ENCODE measurements around the gene SF3A2. TPM values are rescaled to one million over a fixed set of nuclear protein-coding genes. Genes with fewer than 3 reads are reported as not detected.
A peak's percentile ranks its signal among the peaks of the same experiment; 100 is the strongest.

SF3A2 gene
- polyA plus RNA-seq, 4 donors, result 67.6 to 94.0 (median 72.6) TPM

DNA sequence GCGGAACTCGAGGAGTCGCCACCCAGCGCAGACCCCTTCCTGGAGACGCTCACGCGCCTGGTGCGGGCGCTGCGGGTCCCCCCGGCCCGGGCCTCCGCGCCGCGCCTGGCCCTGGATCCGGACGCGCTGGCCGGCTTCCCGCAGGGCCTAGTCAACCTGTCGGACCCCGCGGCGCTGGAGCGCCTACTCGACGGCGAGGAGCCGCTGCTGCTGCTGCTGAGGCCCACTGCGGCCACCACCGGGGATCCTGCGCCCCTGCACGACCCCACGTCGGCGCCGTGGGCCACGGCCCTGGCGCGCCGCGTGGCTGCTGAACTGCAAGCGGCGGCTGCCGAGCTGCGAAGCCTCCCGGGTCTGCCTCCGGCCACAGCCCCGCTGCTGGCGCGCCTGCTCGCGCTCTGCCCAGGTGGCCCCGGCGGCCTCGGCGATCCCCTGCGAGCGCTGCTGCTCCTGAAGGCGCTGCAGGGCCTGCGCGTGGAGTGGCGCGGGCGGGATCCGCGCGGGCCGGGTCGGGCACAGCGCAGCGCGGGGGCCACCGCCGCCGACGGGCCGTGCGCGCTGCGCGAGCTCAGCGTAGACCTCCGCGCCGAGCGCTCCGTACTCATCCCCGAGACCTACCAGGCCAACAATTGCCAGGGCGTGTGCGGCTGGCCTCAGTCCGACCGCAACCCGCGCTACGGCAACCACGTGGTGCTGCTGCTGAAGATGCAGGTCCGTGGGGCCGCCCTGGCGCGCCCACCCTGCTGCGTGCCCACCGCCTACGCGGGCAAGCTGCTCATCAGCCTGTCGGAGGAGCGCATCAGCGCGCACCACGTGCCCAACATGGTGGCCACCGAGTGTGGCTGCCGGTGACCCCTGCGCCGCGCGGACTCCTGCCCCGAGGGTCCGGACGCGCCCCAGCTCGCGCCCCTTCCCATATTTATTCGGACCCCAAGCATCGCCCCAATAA is 14.8 kb downstream of the SF3A2 start:
- DNase-seq (ENCODE audit: low read depth in 4 of 4, low spot score in 3 of 4), result no peak

DNA sequence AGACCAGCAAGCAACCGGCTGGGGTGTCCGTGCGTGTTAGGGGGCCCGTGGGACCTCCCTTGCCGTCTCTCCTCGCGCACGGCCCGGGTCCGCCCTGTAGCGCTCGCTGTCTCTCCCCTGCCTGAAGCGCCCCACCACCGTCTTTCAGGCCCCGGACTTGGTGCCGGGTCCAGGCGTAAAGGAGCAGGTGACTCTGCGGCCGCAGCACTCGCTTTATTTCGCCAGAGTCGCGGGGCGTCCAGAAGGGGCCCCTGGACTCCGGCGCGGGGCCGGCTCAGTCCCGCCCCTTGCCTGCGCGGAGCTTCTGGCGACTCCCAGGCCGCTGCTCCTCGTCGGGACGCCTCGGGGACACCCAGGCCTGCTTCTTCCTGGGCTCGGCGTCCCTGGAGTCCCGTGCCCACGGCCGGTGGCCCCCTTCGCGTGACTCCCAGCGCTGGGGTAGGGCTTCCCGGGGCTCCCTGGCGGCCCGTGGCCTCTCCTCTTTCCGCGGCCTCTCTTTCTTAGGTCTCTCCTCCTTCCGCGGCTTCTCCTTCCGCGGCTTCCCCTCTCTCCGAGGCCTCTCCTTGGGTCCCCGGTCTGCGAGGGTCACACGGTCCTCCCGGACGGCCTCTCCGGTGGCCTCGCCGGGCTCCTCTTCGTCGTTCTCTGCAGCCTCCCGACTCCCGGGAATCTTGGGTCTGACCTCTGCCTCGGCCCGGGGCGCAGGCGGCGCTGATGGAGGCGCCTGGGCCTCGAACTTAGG is 15.6 kb downstream of the SF3A2 start:
- no peak for DNase-seq (ENCODE audit: low read depth in 4 of 4, low spot score in 3 of 4)

DNA sequence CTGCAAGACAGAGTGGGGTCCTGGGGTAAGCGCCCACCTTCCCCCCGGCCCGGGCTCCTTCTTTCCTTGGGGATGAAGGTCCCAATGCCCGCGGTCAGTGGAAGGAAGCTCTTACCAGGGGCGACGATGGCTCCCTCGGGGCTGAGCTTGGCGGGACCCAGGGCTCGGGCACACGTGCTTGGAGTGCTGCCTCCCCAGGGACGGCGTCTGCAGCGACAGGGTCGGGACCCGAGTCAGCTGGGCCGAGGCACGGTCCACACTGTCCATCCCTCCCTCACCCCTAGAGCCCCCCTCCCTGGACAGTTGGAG is 16.1 kb downstream of the SF3A2 start:
- DNase-seq (ENCODE audit: low read depth in 4 of 4, low spot score in 3 of 4), result no peak

DNA sequence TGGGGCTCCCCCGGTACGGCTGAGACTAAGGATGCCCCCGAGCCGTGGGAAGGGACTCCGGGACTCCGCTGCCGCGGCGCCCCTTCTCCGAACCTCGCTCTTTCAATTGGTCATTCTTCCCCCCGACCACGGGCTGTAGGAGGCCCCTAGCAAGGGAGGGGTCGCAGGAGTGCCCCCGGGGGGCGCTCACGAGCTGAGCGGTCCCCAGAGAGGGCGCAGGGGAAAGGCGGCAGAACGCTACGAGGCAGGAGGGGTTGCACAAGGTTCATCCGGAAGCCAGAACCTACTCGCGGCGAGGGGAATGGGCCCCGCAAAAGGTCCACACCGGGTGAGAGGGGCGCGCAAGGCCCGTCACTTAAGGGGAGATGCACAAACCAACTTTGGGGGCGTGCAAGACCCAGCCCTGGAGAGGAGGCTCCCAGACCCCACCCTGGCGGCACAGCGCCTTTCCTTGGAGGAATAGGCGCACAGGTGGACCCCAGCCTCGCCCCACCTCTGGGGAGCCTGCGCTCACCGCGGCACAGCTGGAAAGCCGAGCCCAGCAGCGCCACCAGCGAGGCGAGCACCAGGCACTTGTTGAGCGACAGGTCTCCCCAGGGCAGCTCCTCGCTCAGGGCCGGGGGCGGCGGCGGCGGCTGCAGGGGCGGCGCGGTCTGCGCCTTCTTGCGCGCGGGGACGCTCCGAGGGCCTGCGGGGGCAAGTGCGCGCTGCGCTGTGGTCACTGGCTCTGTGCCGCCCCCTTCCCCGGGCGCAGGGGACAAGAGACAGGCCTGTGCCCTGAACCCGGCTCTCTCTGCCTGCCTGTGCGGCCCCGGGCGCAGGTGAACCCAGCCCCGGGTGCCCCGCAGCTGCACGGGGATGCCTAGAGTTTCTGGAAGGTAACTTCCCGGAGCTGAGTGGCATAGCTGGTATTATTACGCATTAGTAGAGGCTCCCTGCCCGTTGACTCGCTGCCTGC is 16.8 kb downstream of the SF3A2 start:
- no peak for DNase-seq (ENCODE audit: low read depth in 4 of 4, low spot score in 3 of 4)

DNA sequence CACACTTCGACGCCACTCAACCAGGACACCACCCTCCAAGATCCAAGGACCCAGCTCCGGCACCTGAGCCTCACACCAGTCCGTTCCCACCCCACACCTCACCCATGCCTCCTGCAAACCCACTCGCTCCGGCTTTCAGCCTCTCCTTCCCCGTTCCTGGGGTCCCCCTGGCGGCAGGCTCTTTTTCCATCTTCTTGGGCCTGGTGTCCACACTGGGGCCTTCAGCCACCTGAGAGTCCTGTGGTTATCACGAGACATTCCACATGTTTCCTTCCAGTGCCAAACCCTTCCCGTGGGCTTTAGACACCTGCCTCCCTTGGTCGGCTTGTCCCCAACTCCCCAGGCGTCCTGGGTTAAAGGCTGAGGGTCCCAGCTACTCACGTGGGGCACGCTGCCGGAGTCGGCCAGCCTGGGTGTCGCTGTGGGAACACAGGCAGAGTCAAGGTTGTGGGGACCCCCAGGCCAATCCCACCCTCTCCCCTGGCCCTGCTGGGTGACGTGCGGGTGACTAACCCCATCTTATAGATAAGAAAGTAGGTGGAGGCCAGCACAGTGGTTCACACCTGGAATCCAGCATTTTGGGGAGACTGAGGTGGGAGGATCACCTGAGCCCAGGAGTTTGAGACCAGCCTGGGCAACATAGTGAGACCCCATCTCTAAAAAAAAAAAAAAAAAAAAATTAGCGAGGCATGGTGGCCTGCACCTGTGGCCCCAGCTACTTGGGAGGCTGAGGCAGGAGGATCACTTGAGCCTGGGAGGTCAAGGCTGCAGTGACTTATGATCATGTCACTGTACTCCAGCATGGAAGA is 17.6 kb downstream of the SF3A2 start:
- DNase-seq (ENCODE audit: low read depth in 4 of 4, low spot score in 3 of 4), result no peak

DNA sequence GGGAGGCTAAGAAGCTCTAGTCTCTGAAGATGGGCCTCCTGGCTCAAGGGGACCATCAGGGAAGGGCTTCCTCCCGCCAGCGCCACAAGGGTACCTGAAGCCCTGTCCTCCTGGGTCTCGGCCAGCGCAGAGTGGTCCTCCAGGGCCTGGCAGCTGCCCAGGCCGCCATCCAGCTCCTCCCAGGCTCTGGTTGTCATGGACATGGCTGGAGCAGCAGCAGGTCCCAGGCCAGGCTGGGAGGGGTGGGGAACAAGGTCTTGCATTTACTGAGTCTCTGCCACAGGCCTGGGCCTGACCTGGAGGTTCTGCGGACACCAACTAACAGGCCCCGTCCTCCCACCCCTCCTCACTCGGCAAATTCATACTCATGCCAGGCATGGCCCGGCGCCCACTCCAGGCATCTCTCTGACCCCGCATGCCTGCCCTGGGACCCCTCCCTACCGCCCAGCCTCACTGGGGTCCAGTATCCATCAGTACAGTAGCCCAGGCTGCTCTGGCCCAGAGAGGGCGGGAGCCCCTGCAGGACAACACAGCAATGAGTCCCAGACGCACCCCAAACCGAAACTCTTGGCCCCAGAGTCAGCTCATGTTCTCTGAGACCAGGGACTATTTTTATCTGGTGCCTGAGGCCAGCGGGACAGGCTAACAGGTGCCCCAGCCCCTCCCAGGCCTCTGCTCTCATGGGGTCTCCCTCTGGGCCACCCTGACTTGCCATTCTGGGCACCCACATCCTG is 18.7 kb downstream of the SF3A2 start:
- DNase-seq (ENCODE audit: low read depth in 4 of 4, low spot score in 3 of 4), result no peak

DNA sequence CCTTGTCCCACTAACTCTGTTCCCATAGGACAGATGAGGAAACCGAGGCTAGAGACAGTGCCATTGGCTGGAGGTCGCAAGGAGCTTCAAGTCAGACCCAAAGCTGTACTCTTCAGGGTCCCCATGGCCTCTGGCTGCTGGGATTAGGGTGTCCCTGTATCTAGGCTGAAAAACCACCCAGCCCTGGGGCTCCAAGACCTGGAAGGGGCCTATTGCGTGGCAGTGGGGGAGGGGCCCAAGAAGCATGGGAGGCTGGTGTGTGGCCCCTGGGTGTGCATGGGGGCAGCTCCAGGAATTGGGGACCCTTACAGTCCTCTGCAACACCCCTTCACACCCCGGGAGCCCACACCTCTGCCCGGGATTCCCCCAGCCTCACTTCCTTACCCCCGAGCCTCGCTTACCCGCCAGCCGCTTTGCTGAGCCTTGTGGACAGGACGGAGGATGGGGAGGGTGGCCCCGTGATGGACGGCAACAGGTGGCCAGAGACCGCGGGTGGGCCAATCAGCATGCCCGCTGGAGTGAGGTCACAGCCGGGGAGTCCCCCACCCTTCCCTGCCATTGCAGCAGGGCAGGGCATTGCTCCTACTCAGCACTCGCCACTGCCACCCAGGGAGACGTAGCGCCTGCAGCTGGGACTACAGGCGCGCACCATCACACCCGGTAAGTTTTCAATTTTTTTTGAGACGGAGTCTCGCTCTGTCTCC is 19.5 kb downstream of the SF3A2 start, which contains the start of gene JSRP1:
TSS of gene JSRP1 (minus strand) at position 436 of the 704 bp plus-strand sequence. CDS start 1,103 bp downstream, outside the sequence.
- no peak for DNase-seq (ENCODE audit: low read depth in 4 of 4, low spot score in 3 of 4)

DNA sequence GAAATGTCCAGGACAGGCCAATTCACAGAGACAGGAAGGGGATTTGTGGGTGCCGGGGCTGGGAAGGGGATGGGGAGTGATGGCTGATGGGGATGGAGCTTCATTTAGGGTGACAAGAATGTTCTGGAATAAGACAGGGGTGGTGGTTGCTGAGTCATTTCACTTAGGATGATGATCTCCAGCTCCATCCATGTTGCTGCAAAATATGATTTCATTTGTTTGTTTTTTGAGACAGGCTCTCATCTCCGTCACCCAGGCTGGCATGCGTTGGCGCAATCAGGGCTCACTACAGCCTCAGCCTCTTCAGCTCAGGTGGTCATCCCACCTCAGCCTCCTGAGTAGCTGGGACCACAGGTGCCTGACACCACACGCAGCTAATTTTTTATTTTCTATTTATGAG is 22.7 kb downstream of the SF3A2 start:
- no peak for DNase-seq (ENCODE audit: low read depth in 4 of 4, low spot score in 3 of 4)

DNA sequence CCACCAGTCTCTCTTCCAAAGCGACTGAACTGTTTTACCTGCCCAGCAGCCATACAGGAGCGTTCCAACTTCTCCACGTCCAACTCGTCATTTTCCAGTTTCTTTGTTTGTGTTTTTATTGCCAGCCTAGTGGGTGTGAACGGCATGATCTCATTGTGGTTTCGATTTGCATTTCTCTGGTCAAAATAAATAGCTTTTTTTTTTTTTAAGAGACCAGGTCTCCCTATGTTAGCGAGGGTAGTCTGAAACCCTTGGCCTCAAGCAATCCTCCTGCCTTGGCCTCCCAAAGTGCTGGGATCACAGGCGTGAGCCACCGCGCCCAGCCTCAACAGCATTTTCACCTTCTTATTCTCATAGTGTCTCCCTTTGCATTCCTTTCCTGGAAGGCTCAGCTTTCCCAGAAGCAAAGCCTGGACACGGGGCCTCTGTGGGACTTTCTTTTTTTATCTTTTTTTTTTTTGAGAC is 23.7 kb downstream of the SF3A2 start:
- no peak for DNase-seq (ENCODE audit: low read depth in 4 of 4, low spot score in 3 of 4)

DNA sequence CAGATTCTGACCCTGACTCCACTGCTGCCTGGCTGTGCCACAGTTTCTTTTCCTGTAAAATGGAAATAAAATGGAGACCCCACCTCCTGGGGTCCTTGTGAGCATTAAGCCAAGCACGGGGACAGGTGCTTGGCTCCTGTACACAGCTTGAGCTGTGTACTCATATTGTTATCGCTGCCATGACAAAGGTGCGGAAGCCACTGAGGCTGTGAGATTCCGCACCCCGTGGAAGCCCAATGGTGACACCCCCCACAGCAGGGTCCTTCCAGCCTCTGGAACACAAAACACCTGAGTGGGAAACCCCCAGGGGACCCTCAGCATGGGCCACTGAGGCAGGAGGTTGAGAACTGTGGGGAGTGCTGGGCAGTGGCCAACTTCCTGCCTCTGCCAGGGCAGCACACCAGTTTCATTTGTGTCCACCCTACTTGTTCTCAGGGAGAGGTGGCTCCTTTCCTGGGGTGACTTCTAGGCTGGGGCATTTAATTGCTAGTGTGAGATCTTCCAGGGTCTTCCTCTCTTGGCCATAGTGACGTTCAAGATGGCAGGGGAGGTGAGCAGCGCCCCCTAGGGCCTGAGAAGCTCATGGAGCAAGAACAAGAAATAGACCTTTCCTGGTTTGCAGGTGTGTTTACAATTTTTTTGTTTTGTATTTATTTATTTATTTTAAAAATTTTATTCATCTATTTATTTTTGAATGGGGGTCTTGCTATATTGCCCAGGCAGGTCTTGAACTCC is 25.0 kb downstream of the SF3A2 start:
- DNase-seq (ENCODE audit: low read depth in 4 of 4, low spot score in 3 of 4), result no peak

DNA sequence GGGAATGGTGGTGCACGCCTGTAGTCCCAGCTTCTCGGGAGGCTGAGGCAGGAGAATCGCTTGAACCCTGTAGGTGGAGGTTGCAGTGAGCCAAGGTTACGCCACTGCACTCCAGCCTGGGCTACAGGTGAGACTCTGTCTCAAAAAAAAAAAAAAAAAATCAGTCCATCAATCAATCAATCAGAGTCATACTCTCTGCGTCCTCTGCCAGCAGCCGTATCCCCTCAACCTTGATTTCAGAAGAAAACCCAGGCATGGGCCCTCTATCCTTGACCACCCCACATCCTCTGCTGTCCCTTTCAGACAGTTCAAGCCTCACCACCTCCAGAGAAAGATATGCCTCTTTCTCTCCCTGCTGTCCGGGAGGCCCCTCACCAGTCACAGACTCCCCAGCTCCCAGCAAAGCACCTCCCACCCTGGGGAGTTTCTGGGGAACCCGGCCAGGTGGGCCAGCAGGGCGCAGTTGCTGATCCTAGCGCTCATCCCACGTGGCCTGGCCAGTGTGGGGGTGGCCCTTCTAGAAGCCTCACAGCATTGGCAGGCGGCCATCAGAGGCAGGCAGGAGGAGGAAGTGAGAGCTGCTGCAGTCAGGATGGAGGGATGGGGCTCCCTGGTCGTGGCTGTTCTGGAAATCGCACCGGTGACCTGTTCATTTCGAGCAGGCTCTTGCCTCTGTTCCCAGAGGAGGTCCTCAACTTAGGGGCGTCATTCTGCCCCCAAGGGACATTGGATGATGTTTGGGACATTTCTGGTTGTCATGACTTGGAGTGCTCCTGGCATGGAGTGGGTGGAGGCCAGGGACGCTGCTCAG is 29.8 kb downstream of the SF3A2 start:
- no peak for DNase-seq (ENCODE audit: low read depth in 4 of 4, low spot score in 3 of 4)

DNA sequence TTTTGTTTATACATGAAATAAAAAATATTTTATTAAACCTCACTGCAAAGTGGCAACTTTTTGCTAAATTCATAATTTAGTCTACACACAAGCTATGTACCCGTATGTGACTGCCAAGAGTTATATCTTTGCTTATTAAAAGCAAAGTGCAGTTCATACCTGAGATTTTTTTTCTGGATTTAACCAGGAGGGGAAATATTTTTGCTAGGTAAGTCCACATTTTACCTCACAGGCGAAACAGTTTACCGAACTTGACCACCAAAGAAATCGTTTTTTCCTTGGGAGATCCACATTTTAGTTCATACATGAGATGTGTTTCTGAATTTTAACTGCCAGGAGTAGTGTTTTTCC is 31.8 kb downstream of the SF3A2 start:
- no peak for DNase-seq (ENCODE audit: low read depth in 4 of 4, low spot score in 3 of 4)

DNA sequence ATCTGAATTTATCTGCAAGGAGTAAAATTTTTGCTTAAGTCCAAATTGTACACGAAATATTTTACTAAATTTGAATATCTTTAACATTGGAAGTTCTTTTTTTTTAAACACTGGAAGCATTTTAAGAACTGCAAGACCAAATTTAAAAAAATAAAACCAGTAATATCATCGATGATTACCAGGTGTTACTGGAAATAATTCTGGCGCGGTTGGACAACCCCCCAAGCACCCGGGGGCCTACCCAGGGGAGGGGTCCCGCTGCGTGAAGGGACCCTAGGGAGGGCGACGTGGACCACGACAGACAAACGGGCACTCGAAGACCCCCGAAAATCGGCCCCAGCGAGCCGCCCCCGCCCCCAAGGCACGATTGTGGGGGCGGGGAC is 32.2 kb downstream of the SF3A2 start:
- DNase-seq (ENCODE audit: low read depth in 4 of 4, low spot score in 3 of 4), result no peak

DNA sequence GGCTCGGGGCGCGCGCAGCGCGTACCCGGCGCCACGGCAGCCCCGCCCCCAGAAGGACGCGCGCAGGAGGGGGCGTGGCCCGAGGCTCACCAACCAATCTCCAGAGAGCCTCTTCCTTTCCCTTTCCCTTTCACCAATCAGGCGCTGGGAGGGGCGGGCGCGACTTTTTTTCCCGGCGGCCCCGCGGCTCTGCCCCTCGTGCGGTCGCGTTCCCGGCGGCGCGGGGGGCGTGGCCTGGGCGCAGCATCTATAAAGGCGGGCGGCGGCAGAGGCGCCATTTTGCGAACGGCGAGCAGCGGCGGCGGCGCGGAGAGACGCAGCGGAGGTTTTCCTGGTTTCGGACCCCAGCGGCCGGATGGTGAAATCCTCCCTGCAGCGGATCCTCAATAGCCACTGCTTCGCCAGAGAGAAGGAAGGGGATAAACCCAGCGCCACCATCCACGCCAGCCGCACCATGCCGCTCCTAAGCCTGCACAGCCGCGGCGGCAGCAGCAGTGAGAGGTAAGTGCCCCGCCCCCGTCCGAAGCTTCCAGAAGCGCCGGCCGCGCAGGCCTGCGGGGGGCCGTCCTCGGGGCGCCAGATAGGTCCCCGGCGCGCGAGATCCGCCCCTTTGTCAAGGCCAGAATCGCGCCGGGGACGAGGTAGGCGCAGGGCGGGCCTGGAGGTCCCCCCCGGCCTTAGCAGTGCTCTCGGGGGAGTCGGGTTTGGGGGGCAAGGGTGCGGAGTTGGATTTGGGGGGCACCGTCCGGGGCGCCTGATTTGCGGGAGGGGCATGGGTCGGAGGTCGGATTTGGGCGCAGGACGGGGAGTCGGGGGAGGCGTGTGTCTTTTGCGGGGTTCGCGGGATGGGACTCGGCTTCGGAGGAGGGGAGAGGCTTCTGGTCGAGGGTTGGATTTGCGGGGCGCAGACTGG is 32.9 kb downstream of the SF3A2 start:
- DNase-seq (ENCODE audit: low read depth in 4 of 4, low spot score in 3 of 4), result peak; percentile 83 to 94 (median 93)

DNA sequence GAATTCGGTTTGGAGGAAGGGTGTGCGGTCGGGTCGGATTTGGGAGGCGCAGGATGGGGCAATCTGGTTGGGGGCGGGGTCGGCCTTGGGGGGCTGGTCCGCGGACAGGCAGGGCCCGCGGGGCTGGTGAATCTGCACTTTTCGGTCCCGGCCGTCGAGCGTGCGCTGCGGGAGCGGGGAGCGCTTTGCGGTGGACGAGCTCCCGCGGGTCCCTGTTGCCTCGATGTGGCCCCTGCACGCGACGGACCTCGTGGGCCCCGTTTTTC is 33.5 kb downstream of the SF3A2 start:
- no peak for DNase-seq (ENCODE audit: low read depth in 4 of 4, low spot score in 3 of 4)

Data from left renal pelvis (tissue), 4 donors.